ENCODE results near the gene THBS4.

The THBS4 gene

DNA sequence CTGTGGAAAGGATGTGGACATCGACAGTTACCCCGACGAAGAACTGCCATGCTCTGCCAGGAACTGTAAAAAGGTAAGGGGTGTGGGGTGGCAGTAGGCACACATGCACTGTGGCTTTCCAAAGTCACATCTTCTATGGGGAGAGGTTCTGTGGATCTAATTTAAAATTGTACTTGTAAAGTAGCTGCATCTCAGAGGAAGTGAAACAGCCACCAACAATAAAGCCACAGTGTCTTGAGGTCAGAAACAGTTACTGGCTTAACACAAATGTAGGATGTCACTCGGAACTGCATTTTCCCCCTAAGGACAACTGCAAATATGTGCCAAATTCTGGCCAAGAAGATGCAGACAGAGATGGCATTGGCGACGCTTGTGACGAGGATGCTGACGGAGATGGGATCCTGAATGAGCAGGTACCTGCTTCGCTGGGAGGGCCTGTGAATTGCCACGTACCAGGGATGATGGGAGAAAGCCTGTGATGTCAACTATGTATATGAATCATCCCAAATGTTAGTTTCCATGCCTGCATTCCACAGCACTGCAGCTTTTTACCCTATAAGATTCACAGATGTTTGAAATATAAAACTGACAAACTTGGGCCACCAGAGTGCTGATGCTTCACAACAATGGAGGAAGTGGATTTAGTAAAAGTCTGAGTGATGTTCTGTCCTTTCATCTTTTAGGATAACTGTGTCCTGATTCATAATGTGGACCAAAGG, 35.3 kb downstream of the THBS4 start:
- Histone ChIP-seq H2AFZ (ENCODE audit: low read length) (peak overlapping the region; percentile 33; the same call in 1 of the 2 replicates), H4K20me1 (ENCODE audit: insufficient read depth, low read length) (no peaks in the 10 kb centered on the region), H3K4me3 (ENCODE audit: low read length) (no peak overlapping the region), H3K27me3 (replicated peaks; ENCODE audit: insufficient read depth, low read length) (no peaks in the 10 kb centered on the region), H3K9ac (ENCODE audit: low read length) (no peak overlapping the region), H3K36me3 (replicated peaks; ENCODE audit: insufficient read depth, low read length) (no peaks in the 10 kb centered on the region), H3F3A (ENCODE audit: insufficient read depth, low read length) (0 out of 2 replicates have a peak, but pooled peaks cover 2% of the 10 kb centered on the region), H3K9me3 (replicated peaks; ENCODE audit: insufficient read depth, low read length) (no peaks in the 10 kb centered on the region), H3K4me2 (ENCODE audit: low read depth, low read length) (peak overlapping the region; percentile 36; the same call in 1 of the 2 replicates), H3K79me2 (ENCODE audit: low read length) (no peaks in the 10 kb centered on the region), H3K9me2 (replicated peaks; ENCODE audit: insufficient read depth, low read length) (no peaks in the 10 kb centered on the region), H3K27ac (ENCODE audit: low read length) (peak overlapping the region; percentile 9; the same call in 1 of the 2 replicates), H3K4me1 (ENCODE audit: low read length) (peaks cover 15% of the 10 kb centered on the region; the same call in 1 of the 2 replicates)
- DNase-seq, result peak; percentile 23
- TF ChIP-seq EZH2 (optimal IDR thresholded peaks at IDR 0.05; ENCODE audit: low read depth, low read length), result no peak
- TF ChIP-seq, protein P1, sequence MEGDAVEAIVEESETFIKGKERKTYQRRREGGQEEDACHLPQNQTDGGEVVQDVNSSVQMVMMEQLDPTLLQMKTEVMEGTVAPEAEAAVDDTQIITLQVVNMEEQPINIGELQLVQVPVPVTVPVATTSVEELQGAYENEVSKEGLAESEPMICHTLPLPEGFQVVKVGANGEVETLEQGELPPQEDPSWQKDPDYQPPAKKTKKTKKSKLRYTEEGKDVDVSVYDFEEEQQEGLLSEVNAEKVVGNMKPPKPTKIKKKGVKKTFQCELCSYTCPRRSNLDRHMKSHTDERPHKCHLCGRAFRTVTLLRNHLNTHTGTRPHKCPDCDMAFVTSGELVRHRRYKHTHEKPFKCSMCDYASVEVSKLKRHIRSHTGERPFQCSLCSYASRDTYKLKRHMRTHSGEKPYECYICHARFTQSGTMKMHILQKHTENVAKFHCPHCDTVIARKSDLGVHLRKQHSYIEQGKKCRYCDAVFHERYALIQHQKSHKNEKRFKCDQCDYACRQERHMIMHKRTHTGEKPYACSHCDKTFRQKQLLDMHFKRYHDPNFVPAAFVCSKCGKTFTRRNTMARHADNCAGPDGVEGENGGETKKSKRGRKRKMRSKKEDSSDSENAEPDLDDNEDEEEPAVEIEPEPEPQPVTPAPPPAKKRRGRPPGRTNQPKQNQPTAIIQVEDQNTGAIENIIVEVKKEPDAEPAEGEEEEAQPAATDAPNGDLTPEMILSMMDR (IDR thresholded peaks at IDR 0.05; ENCODE audit: low read length), result no peak
- TF ChIP-seq EZH2phosphoT487 (IDR thresholded peaks at IDR 0.05; ENCODE audit: low read length), result no peak

DNA sequence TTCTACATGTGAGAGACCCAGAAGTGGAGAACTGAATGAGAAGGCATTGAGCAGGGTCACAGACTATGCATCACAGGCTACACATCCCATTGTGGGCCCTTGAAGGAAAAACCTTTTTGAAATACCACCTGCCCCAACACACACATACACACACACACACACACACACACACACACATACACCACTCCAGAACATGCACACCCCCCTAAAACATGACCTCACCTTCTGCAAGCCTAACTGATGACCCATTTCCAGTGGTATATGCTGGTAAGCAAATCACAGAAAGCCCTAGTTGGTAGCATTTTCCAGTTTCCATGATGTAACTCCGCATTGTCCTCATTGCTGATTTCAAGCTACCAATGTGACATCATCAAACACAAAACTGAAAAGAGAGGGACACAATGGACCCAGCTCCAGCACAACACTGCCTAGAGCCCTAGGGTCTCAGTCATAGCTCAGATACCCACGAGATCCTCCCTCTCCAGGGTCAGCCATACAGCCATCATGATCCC, 36.4 kb downstream of the THBS4 start:
- Histone ChIP-seq H3K9me2 (replicated peaks; ENCODE audit: insufficient read depth, low read length) (no peaks in the 10 kb centered on the region), H3K36me3 (replicated peaks; ENCODE audit: insufficient read depth, low read length) (no peaks in the 10 kb centered on the region), H4K20me1 (ENCODE audit: insufficient read depth, low read length) (no peaks in the 10 kb centered on the region), H2AFZ (ENCODE audit: low read length) (no peak overlapping the region), H3K27me3 (replicated peaks; ENCODE audit: insufficient read depth, low read length) (no peaks in the 10 kb centered on the region), H3K27ac (ENCODE audit: low read length) (no peak overlapping the region), H3K4me3 (ENCODE audit: low read length) (no peak overlapping the region), H3K4me2 (ENCODE audit: low read depth, low read length) (no peak overlapping the region), H3K9ac (ENCODE audit: low read length) (no peak overlapping the region), H3K9me3 (replicated peaks; ENCODE audit: insufficient read depth, low read length) (no peaks in the 10 kb centered on the region), H3F3A (ENCODE audit: insufficient read depth, low read length) (0 out of 2 replicates have a peak, but pooled peaks cover 2% of the 10 kb centered on the region), H3K79me2 (ENCODE audit: low read length) (no peaks in the 10 kb centered on the region), H3K4me1 (ENCODE audit: low read length) (peaks cover 15% of the 10 kb centered on the region; the same call in 1 of the 2 replicates)
- no peak for DNase-seq
- TF ChIP-seq EZH2phosphoT487 (IDR thresholded peaks at IDR 0.05; ENCODE audit: low read length) (no peak), EZH2 (optimal IDR thresholded peaks at IDR 0.05; ENCODE audit: low read depth, low read length) (no peak)
- TF ChIP-seq, protein P1 (IDR thresholded peaks at IDR 0.05; ENCODE audit: low read length), result no peak

DNA sequence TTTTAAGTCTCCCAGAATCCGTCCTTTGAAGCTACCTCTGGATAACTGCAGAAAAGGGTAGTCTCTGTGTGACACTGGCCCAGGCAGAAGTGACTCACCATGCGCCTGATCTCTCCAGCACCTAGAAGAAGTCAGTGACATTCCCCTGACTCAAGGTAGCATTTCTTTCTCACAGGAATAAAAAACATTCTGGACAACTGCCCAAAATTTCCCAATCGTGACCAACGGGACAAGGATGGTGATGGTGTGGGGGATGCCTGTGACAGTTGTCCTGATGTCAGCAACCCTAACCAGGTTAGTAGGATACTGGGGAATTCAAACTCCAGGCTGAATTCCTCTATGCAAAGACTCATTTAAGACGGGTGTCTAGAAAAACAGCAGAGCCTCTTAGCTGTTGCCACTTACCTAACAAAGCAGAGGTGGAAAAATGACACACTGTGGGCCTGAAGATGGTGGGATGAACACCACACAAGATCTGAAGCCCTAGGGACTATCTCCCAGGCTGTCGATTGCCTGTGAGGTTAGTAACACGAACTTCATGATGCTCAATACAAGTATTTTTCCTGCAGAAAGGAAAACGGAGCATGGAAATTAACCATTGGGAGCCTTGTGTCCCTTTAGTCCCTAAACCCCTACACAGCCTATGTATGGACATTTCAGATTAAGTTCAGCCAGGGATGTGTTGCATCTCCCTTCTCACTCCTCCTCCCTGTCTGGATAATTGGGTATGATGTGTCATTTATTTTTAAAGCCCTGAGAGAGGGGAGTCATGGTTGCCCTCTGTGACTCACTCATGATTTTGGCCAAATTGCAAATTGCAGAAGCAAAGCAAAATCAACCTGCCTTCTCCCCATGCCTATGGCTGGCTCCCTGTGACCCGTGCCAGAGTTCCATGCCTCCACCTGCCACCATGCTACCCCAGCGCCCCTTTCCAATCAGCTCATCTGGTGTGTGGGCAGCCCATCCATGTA, 37.2 kb downstream of the THBS4 start:
- no peak overlapping the region for H3K27ac ChIP-seq (ENCODE audit: low read length)
- TF ChIP-seq EZH2 (optimal IDR thresholded peaks at IDR 0.05; ENCODE audit: low read depth, low read length), result no peak
- TF ChIP-seq, protein P1 (IDR thresholded peaks at IDR 0.05; ENCODE audit: low read length), result no peak
- TF ChIP-seq EZH2phosphoT487 (IDR thresholded peaks at IDR 0.05; ENCODE audit: low read length), result no peak
- H3K4me3 ChIP-seq (ENCODE audit: low read length), result no peak overlapping the region
- H2AFZ ChIP-seq (ENCODE audit: low read length), result no peak overlapping the region
- H3K9me3 ChIP-seq (replicated peaks; ENCODE audit: insufficient read depth, low read length), result no peaks in the 10 kb centered on the region
- H3K79me2 ChIP-seq (ENCODE audit: low read length), result no peaks in the 10 kb centered on the region
- 0 out of 2 replicates have a peak, but pooled peaks cover 2% of the 10 kb centered on the region for H3F3A ChIP-seq (ENCODE audit: insufficient read depth, low read length)
- peaks cover 15% of the 10 kb centered on the region; the same call in 1 of the 2 replicates for H3K4me1 ChIP-seq (ENCODE audit: low read length)
- H3K27me3 ChIP-seq (replicated peaks; ENCODE audit: insufficient read depth, low read length), result no peaks in the 10 kb centered on the region
- no peak overlapping the region for H3K9ac ChIP-seq (ENCODE audit: low read length)
- no peaks in the 10 kb centered on the region for H3K9me2 ChIP-seq (replicated peaks; ENCODE audit: insufficient read depth, low read length)
- no peak overlapping the region for H3K4me2 ChIP-seq (ENCODE audit: low read depth, low read length)
- no peaks in the 10 kb centered on the region for H3K36me3 ChIP-seq (replicated peaks; ENCODE audit: insufficient read depth, low read length)
- no peak for DNase-seq
- no peaks in the 10 kb centered on the region for H4K20me1 ChIP-seq (ENCODE audit: insufficient read depth, low read length)
